Calu3 (cell line): Measurements from ENCODE around the gene GTF2IRD1. TPM values are rescaled to one million over a fixed set of nuclear protein-coding genes. Genes with fewer than 3 reads are reported as not detected.
A peak's percentile ranks its signal among the peaks of the same experiment; 100 is the strongest.

Experiments
- BruUV-seq: library from RNA; stranded (reverse); fragments of 400-500 nt; replicated peaks from 2 replicates; lab custom pipeline; 2021; lab: Mats Ljungman, UMichigan
- CTCF ChIA-PET: fragments of 300-600 bp; sonication (Branson Sonifier 250); formaldehyde crosslinking; loops from one replicate; lab custom pipeline; 2022; ENCODE audit warnings: antibody characterized with exemption; lab: Charles Lee
- DNase-seq: peaks from one replicate; pipeline ENCODE4 v3.0.0; 2022
- H3K27ac Mint-ChIP-seq: one replicate; pipeline ENCODE4 v1.8.0; 2022; ENCODE audit warnings: mixed read lengths; ENCODE audit not compliant: unreplicated experiment
- H3K27me3 Mint-ChIP-seq: one replicate; pipeline ENCODE4 v1.8.0; 2022; ENCODE audit warnings: mixed read lengths; ENCODE audit not compliant: unreplicated experiment
- H3K36me3 Mint-ChIP-seq: one replicate; pipeline ENCODE4 v1.8.0; 2022; ENCODE audit warnings: mild to moderate bottlenecking, moderate library complexity, mixed read lengths; ENCODE audit not compliant: insufficient read depth, unreplicated experiment
- H3K4me1 Mint-ChIP-seq: one replicate; pipeline ENCODE4 v1.8.0; 2022; ENCODE audit warnings: mild to moderate bottlenecking, low read depth, mixed read lengths; ENCODE audit not compliant: unreplicated experiment
- H3K4me3 Mint-ChIP-seq: one replicate; pipeline ENCODE4 v1.8.0; 2022; ENCODE audit warnings: mild to moderate bottlenecking, low read depth, moderate library complexity, mixed read lengths; ENCODE audit not compliant: unreplicated experiment
- H3K9me3 Mint-ChIP-seq: one replicate; pipeline ENCODE4 v1.8.0; 2022; ENCODE audit warnings: low read depth, mixed read lengths; ENCODE audit not compliant: unreplicated experiment
- intact Hi-C: fragments of 100-400 bp; cut with micrococcal nuclease; formaldehyde crosslinking; loops from one replicate; pipeline ENCODE4 v1.10.0; 2022; ENCODE audit not compliant: unreplicated experiment
- total RNA-seq: library from RNA; stranded (reverse); gene quantifications from 2 replicates; pipeline ENCODE4 v1.2.3, GENCODE V29; 2022
- TF ChIP-seq, protein P1 (sequence below): fragments of 200-600 bp; IDR thresholded peaks from one replicate; pipeline ENCODE4 v1.8.0; 2022; ENCODE audit warnings: antibody characterized with exemption; ENCODE audit not compliant: unreplicated experiment

Gene GTF2IRD1
- total RNA-seq, 1 experiment from 2014 or later = 29.2 TPM

DNA sequence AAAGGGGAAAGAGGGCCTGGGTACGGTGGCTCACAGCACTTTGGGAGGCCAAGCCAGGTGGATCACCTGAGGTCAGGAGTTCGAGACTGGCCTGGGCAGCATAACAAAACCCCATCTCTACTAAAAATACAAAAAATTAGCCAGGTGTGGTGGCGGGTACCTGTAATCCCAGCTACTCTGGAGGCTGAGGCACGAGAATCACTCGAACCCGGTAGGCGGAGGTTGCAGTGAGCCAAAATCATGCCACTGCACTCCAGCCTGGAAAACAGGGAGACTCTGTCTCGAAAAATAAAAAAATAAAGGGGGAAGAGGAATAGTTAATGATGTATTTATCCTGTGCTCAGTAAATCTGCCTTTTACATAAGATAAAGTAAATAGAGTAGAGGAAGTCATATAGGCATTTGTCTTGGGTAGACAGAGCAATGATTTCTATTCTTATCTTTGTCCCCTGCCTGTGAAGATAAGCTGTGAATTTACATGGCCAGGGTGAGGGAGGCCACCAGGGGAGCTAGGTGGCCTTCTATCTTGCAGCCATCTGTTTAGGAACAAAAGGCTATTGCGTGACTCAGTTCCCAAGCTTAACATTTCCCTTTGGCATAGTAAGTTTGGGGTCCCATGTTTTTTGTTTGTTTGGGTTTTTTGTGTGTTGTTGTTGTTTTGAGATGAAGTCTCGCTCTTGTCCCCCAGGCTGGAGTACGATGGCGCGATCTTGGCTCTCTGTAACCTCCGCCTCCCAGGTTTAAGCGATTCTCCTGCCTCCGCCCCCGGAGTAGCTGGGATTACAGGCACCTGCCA is 130.7 kb downstream of the GTF2IRD1 start:
- no peak for DNase-seq
- CTCF ChIA-PET = no interaction called here
- intact Hi-C loops = no loop called here
- no peaks in the 10 kb centered on the region for H3K9me3 Mint-ChIP-seq
- peaks cover 21% of the 10 kb centered on the region for H3K36me3 Mint-ChIP-seq
- H3K27ac Mint-ChIP-seq = no peak overlapping the region
- BruUV-seq = no TSS peak
- H3K4me3 Mint-ChIP-seq = no peak overlapping the region
- H3K27me3 Mint-ChIP-seq = no peaks in the 10 kb centered on the region
- H3K4me1 Mint-ChIP-seq = peaks cover 20% of the 10 kb centered on the region
- TF ChIP-seq, protein P1, sequence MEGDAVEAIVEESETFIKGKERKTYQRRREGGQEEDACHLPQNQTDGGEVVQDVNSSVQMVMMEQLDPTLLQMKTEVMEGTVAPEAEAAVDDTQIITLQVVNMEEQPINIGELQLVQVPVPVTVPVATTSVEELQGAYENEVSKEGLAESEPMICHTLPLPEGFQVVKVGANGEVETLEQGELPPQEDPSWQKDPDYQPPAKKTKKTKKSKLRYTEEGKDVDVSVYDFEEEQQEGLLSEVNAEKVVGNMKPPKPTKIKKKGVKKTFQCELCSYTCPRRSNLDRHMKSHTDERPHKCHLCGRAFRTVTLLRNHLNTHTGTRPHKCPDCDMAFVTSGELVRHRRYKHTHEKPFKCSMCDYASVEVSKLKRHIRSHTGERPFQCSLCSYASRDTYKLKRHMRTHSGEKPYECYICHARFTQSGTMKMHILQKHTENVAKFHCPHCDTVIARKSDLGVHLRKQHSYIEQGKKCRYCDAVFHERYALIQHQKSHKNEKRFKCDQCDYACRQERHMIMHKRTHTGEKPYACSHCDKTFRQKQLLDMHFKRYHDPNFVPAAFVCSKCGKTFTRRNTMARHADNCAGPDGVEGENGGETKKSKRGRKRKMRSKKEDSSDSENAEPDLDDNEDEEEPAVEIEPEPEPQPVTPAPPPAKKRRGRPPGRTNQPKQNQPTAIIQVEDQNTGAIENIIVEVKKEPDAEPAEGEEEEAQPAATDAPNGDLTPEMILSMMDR = no peak

DNA sequence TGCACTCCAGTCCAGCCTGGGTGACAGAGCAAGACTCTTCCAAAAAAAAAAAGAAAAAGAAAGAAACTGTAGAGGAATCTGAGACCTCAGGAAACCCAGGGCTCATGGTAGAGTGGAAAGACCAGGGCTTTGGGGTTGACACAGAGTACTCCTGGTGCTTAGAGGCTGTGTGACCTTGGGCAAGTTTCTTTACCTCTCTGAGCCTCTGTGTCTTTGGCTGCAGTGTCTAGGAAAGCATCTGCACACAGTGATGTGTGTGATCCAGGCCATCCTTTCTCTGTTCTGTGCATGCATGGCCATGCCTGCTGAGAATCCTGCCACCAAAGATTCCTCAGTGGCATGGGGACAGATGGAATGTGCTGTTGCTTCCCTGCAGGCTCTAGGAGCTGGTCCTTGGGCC is 132.1 kb downstream of the GTF2IRD1 start:
- Mint-ChIP-seq H3K27ac (no peak overlapping the region), H3K27me3 (no peaks in the 10 kb centered on the region), H3K4me3 (no peak overlapping the region), H3K9me3 (no peaks in the 10 kb centered on the region), H3K4me1 (peaks cover 9% of the 10 kb centered on the region), H3K36me3 (peaks cover 19% of the 10 kb centered on the region)
- no peak for DNase-seq
- no TSS peak for BruUV-seq
- TF ChIP-seq, protein P1 = no peak
- CTCF ChIA-PET = no interaction called here
- intact Hi-C loops = no loop called here

DNA sequence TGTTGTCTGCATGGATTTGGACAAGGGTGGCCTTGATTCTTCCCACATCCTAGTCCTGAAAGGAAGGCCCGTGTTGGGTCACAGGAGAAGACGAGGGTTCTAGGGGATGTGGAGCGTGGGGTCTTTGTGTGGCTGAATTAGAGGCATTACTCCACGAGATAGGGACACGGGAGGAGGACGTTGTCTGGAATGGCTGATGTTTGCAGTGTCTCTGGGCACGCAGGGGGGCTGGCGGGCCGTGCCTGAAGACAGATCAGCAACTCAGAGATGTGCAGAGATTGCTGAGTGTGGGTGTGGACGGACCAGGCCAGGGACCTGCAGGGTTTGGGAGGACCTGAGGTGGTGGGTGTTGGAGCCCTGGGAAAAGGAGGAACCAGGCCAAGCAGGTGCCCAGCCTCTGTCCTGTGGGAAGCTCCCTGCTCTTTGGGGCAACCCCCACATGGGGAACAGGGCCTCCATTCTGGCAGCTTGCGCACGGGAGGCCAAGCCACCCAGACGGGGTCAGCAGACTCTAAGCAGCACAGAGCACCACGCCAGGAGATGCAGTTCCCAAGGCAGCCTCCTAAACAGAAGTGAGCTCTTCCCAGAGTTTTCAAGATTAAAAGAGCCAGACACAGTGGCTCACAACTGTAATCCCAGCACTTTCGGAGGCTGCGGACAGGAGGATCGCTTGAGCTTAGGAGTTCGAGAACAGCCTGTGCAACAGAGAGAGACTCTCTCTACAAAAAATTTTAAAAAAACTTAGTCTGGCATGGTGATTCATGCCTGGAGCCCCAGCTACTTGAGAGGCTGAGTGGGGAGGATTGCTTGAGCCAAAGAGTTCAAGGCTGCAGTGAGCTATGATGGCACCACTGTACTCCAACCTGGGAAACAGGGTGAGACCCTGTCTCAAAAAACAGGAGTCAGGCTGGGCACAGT is 132.8 kb downstream of the GTF2IRD1 start:
- no TSS peak for BruUV-seq
- Mint-ChIP-seq H3K36me3 (peaks cover 21% of the 10 kb centered on the region), H3K4me1 (peaks cover 9% of the 10 kb centered on the region), H3K9me3 (no peaks in the 10 kb centered on the region), H3K27me3 (no peaks in the 10 kb centered on the region), H3K27ac (no peak overlapping the region), H3K4me3 (no peak overlapping the region)
- TF ChIP-seq, protein P1 = no peak
- intact Hi-C loops = no loop called here
- CTCF ChIA-PET = no interaction called here
- no peak for DNase-seq

DNA sequence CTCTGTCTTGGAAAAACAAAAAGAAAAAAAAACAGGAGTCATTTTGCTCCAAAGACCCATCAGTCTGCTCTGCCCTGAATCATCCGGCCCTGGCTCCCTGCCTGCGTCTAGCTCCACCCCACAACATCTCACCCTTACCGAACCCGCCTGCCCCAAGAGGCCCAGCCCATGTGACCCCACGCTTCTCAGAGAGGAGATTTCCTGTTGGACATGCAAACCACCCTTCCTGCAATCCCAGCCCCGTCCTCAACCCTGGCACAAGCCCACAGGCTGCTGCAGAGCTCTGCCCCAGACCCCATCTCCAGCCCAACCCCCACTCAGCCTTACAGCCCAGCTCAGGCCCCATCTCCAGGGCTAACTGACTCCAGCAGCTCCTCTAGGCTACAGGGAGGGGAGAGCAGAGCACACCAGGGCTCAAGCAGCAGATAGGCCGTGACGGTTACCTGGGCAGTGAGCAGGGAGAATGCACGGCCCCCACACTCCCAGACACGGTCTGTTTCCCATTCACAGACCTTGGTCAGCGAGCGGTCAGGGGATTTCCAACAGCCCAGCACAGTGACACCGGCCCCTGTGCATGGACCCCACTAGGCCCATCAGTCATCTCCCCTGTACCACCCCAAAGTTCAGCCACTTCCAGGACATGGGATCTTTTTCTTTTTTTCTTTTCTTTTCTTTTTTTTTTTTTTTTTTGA is 133.9 kb downstream of the GTF2IRD1 start:
- Mint-ChIP-seq H3K9me3 (no peaks in the 10 kb centered on the region), H3K27me3 (no peaks in the 10 kb centered on the region), H3K36me3 (peaks cover 26% of the 10 kb centered on the region), H3K4me3 (peak overlapping the region; percentile 31), H3K27ac (peak overlapping the region; percentile 87), H3K4me1 (peaks cover 9% of the 10 kb centered on the region)
- peak; percentile 75 for DNase-seq
- intact Hi-C loops = no loop called here
- CTCF ChIA-PET = interaction anchor here (0.5 kb wide), 1 partner anchor 46 kb away, joined by 3 read pairs; no protein-coding TSS in a partner anchor
- no TSS peak for BruUV-seq
- TF ChIP-seq, protein P1 = no peak
